Smooth muscle cell (in vitro differentiated cells): ENCODE data around the gene GRM4. TPM values are rescaled to one million over a fixed set of nuclear protein-coding genes. Genes with fewer than 3 reads are reported as not detected.

Experiments used
- DNase-seq: peaks from one replicate; lab custom pipeline; 2025; ENCODE audit not compliant: unreplicated experiment; lab: John Stamatoyannopoulos, UW
- H2AFZ ChIP-seq: fragments of 200-600 bp; sonication (generic); 2 replicates; pipeline ENCODE4 v1.6.0; 2016; ENCODE audit warnings: antibody characterized with exemption, low read depth, mild to moderate bottlenecking
- H3F3A ChIP-seq: fragments of 200-600 bp; sonication (generic); 2 replicates; pipeline ENCODE4 v1.6.0; 2017; ENCODE audit warnings: antibody characterized with exemption, low read depth
- H3K27ac ChIP-seq: fragments of 200-600 bp; sonication (generic); 2 replicates; pipeline ENCODE4 v1.5.1; 2016; ENCODE audit warnings: low read depth, mild to moderate bottlenecking
- H3K27me3 ChIP-seq: fragments of 200-600 bp; sonication (generic); 2 replicates; pipeline ENCODE4 v1.6.1; 2016; ENCODE audit warnings: low read depth, mild to moderate bottlenecking
- H3K36me3 ChIP-seq: fragments of 200-600 bp; sonication (generic); 2 replicates; pipeline ENCODE4 v1.5.1; 2016; ENCODE audit warnings: low read depth
- H3K4me1 ChIP-seq: fragments of 200-600 bp; sonication (generic); 2 replicates; pipeline ENCODE4 v1.5.1; 2016; ENCODE audit warnings: low read depth
- H3K4me2 ChIP-seq: fragments of 200-600 bp; sonication (generic); 2 replicates; pipeline ENCODE4 v1.6.0; 2016; ENCODE audit warnings: mild to moderate bottlenecking
- H3K4me3 ChIP-seq: fragments of 200-600 bp; sonication (generic); 2 replicates; pipeline ENCODE4 v1.5.1; 2016; ENCODE audit warnings: mild to moderate bottlenecking
- H3K79me2 ChIP-seq: fragments of 200-600 bp; sonication (generic); 2 replicates; pipeline ENCODE4 v1.6.0; 2016; ENCODE audit warnings: low read depth, mild to moderate bottlenecking
- H3K9ac ChIP-seq: fragments of 200-600 bp; sonication (generic); 2 replicates; pipeline ENCODE4 v1.6.0; 2016; ENCODE audit warnings: low read depth
- H3K9me3 ChIP-seq: fragments of 200-600 bp; sonication (generic); replicated peaks from 2 replicates; pipeline ENCODE4 v1.5.1; 2016; ENCODE audit warnings: low read depth
- H4K20me1 ChIP-seq: fragments of 200-600 bp; sonication (generic); 2 replicates; pipeline ENCODE4 v1.6.0; 2016; ENCODE audit warnings: low read depth
- WGBS: methylation state at CpG from one replicate; pipeline ENCODE4 v1.1.7; 2016; ENCODE audit warnings: low lambda C conversion rate; 5-methylcytosine and 5-hydroxymethylcytosine counted together
- polyA plus RNA-seq: library from polyadenylated mRNA; unstranded; fragments of >200 nt; fragmentation: Nextera tagmentation; extraction: Ambion mirVana; gene quantifications from 2 replicates; pipeline ENCODE4 v1.2.1, GENCODE V29; 2016
- total RNA-seq: library from RNA; depleted of rRNA; stranded (reverse); fragments of >200 nt; gene quantifications from 2 replicates; pipeline ENCODE4 v1.2.3, GENCODE V29; 2014
- TF ChIP-seq, protein P1 (sequence below): fragments of 200-600 bp; sonication (generic); IDR thresholded peaks from 2 replicates; pipeline ENCODE4 v1.5.1; 2017; ENCODE audit warnings: borderline replicate concordance, mild to moderate bottlenecking, antibody characterized with exemption; ENCODE audit not compliant: insufficient read depth, poor library complexity, severe bottlenecking

The GRM4 gene
- total and polyA plus RNA-seq, 2 experiments from 2014 or later, result 0.21 TPM; not detected in 1

- H2AFZ ChIP-seq, result no peak overlapping the region
- no peaks in the 10 kb centered on the region for H3F3A ChIP-seq
- 86% methylated on average over 16 of the region's 16 CpGs for WGBS
- no peak overlapping the region for H3K9ac ChIP-seq
- H3K4me2 ChIP-seq, result no peak overlapping the region
- H3K27ac ChIP-seq, result no peak overlapping the region
- H3K4me3 ChIP-seq, result no peak overlapping the region
- peaks cover 36% of the 10 kb centered on the region for H3K27me3 ChIP-seq
- no peaks in the 10 kb centered on the region for H3K36me3 ChIP-seq
- TF ChIP-seq, protein P1, sequence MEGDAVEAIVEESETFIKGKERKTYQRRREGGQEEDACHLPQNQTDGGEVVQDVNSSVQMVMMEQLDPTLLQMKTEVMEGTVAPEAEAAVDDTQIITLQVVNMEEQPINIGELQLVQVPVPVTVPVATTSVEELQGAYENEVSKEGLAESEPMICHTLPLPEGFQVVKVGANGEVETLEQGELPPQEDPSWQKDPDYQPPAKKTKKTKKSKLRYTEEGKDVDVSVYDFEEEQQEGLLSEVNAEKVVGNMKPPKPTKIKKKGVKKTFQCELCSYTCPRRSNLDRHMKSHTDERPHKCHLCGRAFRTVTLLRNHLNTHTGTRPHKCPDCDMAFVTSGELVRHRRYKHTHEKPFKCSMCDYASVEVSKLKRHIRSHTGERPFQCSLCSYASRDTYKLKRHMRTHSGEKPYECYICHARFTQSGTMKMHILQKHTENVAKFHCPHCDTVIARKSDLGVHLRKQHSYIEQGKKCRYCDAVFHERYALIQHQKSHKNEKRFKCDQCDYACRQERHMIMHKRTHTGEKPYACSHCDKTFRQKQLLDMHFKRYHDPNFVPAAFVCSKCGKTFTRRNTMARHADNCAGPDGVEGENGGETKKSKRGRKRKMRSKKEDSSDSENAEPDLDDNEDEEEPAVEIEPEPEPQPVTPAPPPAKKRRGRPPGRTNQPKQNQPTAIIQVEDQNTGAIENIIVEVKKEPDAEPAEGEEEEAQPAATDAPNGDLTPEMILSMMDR, result no peak
- no peaks in the 10 kb centered on the region for H3K79me2 ChIP-seq
- no peak for DNase-seq
- no peaks in the 10 kb centered on the region for H3K4me1 ChIP-seq
- no peaks in the 10 kb centered on the region for H3K9me3 ChIP-seq
- H4K20me1 ChIP-seq, result no peaks in the 10 kb centered on the region
Measured at GRCh38 chr6:33978412-33979150, 167.3 kb downstream of the GRM4 start.

GRCh38 chr6:33977606-33978411, 168.1 kb downstream of the GRM4 start:
- 91% methylated on average over 15 of the region's 15 CpGs for WGBS
- no peaks in the 10 kb centered on the region for H3K9me3 ChIP-seq
- no peak overlapping the region for H3K9ac ChIP-seq
- DNase-seq, result no peak
- no peaks in the 10 kb centered on the region for H3K79me2 ChIP-seq
- H3F3A ChIP-seq, result no peaks in the 10 kb centered on the region
- H3K4me1 ChIP-seq, result no peaks in the 10 kb centered on the region
- no peak overlapping the region for H2AFZ ChIP-seq
- no peaks in the 10 kb centered on the region for H3K36me3 ChIP-seq
- peaks cover 41% of the 10 kb centered on the region for H3K27me3 ChIP-seq
- no peak overlapping the region for H3K4me2 ChIP-seq
- TF ChIP-seq, protein P1, result no peak
- H3K4me3 ChIP-seq, result no peak overlapping the region
- no peak overlapping the region for H3K27ac ChIP-seq
- no peaks in the 10 kb centered on the region for H4K20me1 ChIP-seq

- no peaks in the 10 kb centered on the region for H3K4me1 ChIP-seq
- H3K27ac ChIP-seq, result no peak overlapping the region
- H3K4me3 ChIP-seq, result no peak overlapping the region
- no peaks in the 10 kb centered on the region for H3K36me3 ChIP-seq
- no peak overlapping the region for H3K9ac ChIP-seq
- TF ChIP-seq, protein P1, result no peak
- no peak overlapping the region for H3K4me2 ChIP-seq
- no peaks in the 10 kb centered on the region for H3K9me3 ChIP-seq
- no peak for DNase-seq
- WGBS, result 90% methylated on average over 9 of the region's 9 CpGs
- no peaks in the 10 kb centered on the region for H4K20me1 ChIP-seq
- no peaks in the 10 kb centered on the region for H3F3A ChIP-seq
- no peak overlapping the region for H2AFZ ChIP-seq
- peaks cover 41% of the 10 kb centered on the region for H3K27me3 ChIP-seq
- no peaks in the 10 kb centered on the region for H3K79me2 ChIP-seq
Measured at GRCh38 chr6:33976437-33977360, 169.2 kb downstream of the GRM4 start.
